Trophoblast cell (in vitro differentiated cells and primary cell): ENCODE results near the gene ELAC2. TPM values are rescaled to one million over a fixed set of nuclear protein-coding genes. Genes with fewer than 3 reads are reported as not detected.

Experiments
- DNase-seq, 2 donors: peaks; one replicate each; pipeline ENCODE4 v3.0.0-alpha.2; 2016
- H2AFZ ChIP-seq: 2 replicates; pipeline ENCODE4 v1.6.1; 2013; ENCODE audit warnings: low read length, moderate library complexity, mild to moderate bottlenecking; ENCODE audit not compliant: insufficient read depth, poor library complexity
- H2AK5ac ChIP-seq: 2 replicates; pipeline ENCODE4 v1.6.1; 2013; ENCODE audit warnings: mild to moderate bottlenecking, low read length
- H2BK120ac ChIP-seq: 2 replicates; pipeline ENCODE4 v1.6.1; 2013; ENCODE audit warnings: low read length, mild to moderate bottlenecking, moderate library complexity; ENCODE audit not compliant: insufficient read depth, poor library complexity
- H2BK12ac ChIP-seq: 2 replicates; pipeline ENCODE4 v1.6.1; 2013; ENCODE audit warnings: mild to moderate bottlenecking, low read length, moderate library complexity
- H2BK5ac ChIP-seq: 2 replicates; pipeline ENCODE4 v1.6.1; 2013; ENCODE audit warnings: low read length, low read depth, moderate library complexity, mild to moderate bottlenecking; ENCODE audit not compliant: poor library complexity
- H3K14ac ChIP-seq: 2 replicates; pipeline ENCODE4 v1.6.1; 2013; ENCODE audit warnings: mild to moderate bottlenecking, low read length
- H3K18ac ChIP-seq: 2 replicates; pipeline ENCODE4 v1.6.1; 2013; ENCODE audit warnings: mild to moderate bottlenecking, low read length
- H3K23ac ChIP-seq: 2 replicates; pipeline ENCODE4 v1.6.1; 2013; ENCODE audit warnings: low read length
- H3K27ac ChIP-seq: 2 replicates; pipeline ENCODE4 v1.5.1; 2013; ENCODE audit warnings: low read depth, mild to moderate bottlenecking, inconsistent platforms, low read length, moderate library complexity
- H3K27me3 ChIP-seq: 2 replicates; pipeline ENCODE4 v1.6.1; 2013; ENCODE audit warnings: inconsistent platforms, mild to moderate bottlenecking, low read length, moderate library complexity; ENCODE audit not compliant: insufficient read depth
- H3K36me3 ChIP-seq, 2 experiments: 1 replicate in 1 of 2; 2 replicates in 1 of 2; pipeline ENCODE4 v1.6.1; 2013; ENCODE audit warnings: low read length in 2 of 2, mild to moderate bottlenecking in 2 of 2, moderate library complexity in 1 of 2; ENCODE audit not compliant: insufficient read depth in 2 of 2, control insufficient read depth in 1 of 2
- H3K4ac ChIP-seq: 2 replicates; pipeline ENCODE4 v1.6.1; 2013; ENCODE audit warnings: low read depth, mild to moderate bottlenecking, low read length, moderate library complexity
- H3K4me1 ChIP-seq, 2 experiments: 1 replicate in 1 of 2; 2 replicates in 1 of 2; pipeline ENCODE4 v1.6.1; 2013; ENCODE audit warnings: low read length in 2 of 2, mild to moderate bottlenecking in 2 of 2, moderate library complexity in 1 of 2; ENCODE audit not compliant: insufficient read depth in 2 of 2, control insufficient read depth in 1 of 2
- H3K4me2 ChIP-seq: 2 replicates; pipeline ENCODE4 v1.6.1; 2013; ENCODE audit warnings: inconsistent platforms, mild to moderate bottlenecking, low read length, moderate library complexity
- H3K4me3 ChIP-seq: 2 replicates; pipeline ENCODE4 v1.5.1; 2013; ENCODE audit warnings: mild to moderate bottlenecking, low read depth, low read length, inconsistent platforms
- H3K79me1 ChIP-seq: one replicate; pipeline ENCODE4 v1.6.1; 2013; ENCODE audit warnings: low read length
- H3K79me2 ChIP-seq: 2 replicates; pipeline ENCODE4 v1.6.1; 2013; ENCODE audit warnings: low read length, mild to moderate bottlenecking; ENCODE audit not compliant: control insufficient read depth, insufficient read depth, poor library complexity
- H3K9ac ChIP-seq: 2 replicates; pipeline ENCODE4 v1.6.1; 2013; ENCODE audit warnings: mild to moderate bottlenecking, low read length
- H3K9me3 ChIP-seq: 2 replicates; pipeline ENCODE4 v1.6.1; 2013; ENCODE audit warnings: low read depth, mild to moderate bottlenecking, control low read depth, inconsistent platforms, low read length; ENCODE audit not compliant: insufficient read depth
- H4K12ac ChIP-seq: 2 replicates; pipeline ENCODE4 v1.6.1; 2013; ENCODE audit warnings: low read depth, mild to moderate bottlenecking, low read length, moderate library complexity
- H4K8ac ChIP-seq: 2 replicates; pipeline ENCODE4 v1.6.1; 2013; ENCODE audit warnings: low read depth, mild to moderate bottlenecking, low read length, moderate library complexity
- H4K91ac ChIP-seq: one replicate; pipeline ENCODE4 v1.6.1; 2013; ENCODE audit warnings: low read depth, mild to moderate bottlenecking, low read length, moderate library complexity
- WGBS: extraction: QIAGEN DNeasy Blood & Tissue Kit; methylation state at CpG from one replicate; pipeline ENCODE4 v1.1.7; 2013; ENCODE audit warnings: missing lambda C conversion rate; ENCODE audit not compliant: insufficient read length, insufficient coverage; ENCODE audit errors: extremely low coverage; 5-methylcytosine and 5-hydroxymethylcytosine counted together
- polyA plus RNA-seq: library from polyadenylated mRNA; stranded (reverse); fragments of 200-250 nt; gene quantifications from 2 replicates; pipeline ENCODE4 v1.2.3, GENCODE V29; 2013

ELAC2 gene
- polyA plus RNA-seq: 58.4 and 58.6 TPM in 2 replicates

DNA sequence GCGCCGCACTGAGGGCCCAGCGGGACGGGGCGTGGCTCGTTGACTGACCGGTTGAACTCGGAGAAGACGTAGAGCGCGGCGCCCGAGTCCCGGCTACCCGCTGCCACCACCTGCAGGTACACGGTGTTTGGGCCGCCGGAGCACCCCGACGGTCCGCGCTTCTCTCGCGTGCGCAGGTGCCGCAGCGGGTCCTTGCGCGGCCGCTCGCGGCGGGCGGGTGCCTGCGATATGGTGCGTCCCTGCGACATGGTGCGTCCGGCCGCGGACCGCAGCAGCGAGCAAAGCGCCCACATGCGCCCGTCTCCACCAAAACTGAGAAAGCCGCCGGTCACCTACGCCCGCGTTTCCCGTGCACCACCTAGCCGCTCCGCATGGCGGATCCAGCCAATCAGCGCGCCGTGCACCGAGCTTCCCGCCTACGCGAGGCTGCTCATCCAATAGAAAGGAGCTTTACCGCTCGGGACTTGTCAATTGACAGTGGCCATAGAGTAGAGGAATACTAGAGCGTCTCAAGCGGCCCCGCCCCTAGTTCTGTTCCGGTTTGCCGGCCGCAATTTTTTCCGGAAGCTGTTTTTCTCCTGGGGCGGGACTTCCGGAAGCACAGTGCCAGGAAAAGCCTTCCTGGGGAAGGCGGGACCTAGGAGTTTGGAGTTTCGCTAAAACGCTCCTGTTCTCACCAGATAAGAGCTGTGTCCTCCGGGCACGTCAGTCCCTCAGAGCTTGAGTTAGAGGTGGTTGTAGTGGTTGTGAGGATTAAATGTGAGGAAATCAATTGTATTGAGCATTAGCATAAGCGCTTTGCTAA lies at the start of gene ELAC2:
ELAC2 (minus strand) TSS at position 373 of the 805 bp plus-strand sequence; CDS start at position 293, 80 bp downstream.
- H3K27me3 ChIP-seq: no peaks in the 10 kb centered on the region
- peak within 1 kb of the TSS; percentile 32 for H3K18ac ChIP-seq
- peak within 1 kb of the TSS; percentile 53 for H4K91ac ChIP-seq
- peak within 1 kb of the TSS; percentile 82 for H4K12ac ChIP-seq
- H2BK120ac ChIP-seq: peak within 1 kb of the TSS; percentile 55
- no peaks in the 10 kb centered on the region for H3K9me3 ChIP-seq
- no CpG with 5 or more reads among the region's 79 CpGs for WGBS
- peak within 1 kb of the TSS; percentile 87 for H3K4me2 ChIP-seq
- peak within 1 kb of the TSS; percentile 84 for H3K14ac ChIP-seq
- H3K4ac ChIP-seq: peak within 1 kb of the TSS; percentile 23
- peak within 1 kb of the TSS; percentile 43 for H2BK5ac ChIP-seq
- peaks cover 6% of the 10 kb centered on the region for H3K79me1 ChIP-seq
- H3K9ac ChIP-seq: peak within 1 kb of the TSS; percentile 87
- DNase-seq: peak; percentile 99 to 100
- H3K4me3 ChIP-seq: peak within 1 kb of the TSS; percentile 100
- H2BK12ac ChIP-seq: no peak within 1 kb of the TSS
- no peaks in the 10 kb centered on the region for H3K4me1 ChIP-seq
- peak within 1 kb of the TSS; percentile 2 for H2AK5ac ChIP-seq
- H3K27ac ChIP-seq: peak within 1 kb of the TSS; percentile 61
- H3K79me2 ChIP-seq: peaks cover 3% of the 10 kb centered on the region
- no peak within 1 kb of the TSS for H3K23ac ChIP-seq
- H4K8ac ChIP-seq: peak within 1 kb of the TSS; percentile 85
- peak within 1 kb of the TSS; percentile 94 for H2AFZ ChIP-seq
- H3K36me3 ChIP-seq: peaks cover 13 to 20% of the 10 kb centered on the region in 2 experiments

- no peaks in the 10 kb centered on the region for H3K36me3 ChIP-seq
- no peak overlapping the region for H4K8ac ChIP-seq
- no peaks in the 10 kb centered on the region for H3K79me2 ChIP-seq
- no peak overlapping the region for H3K27ac ChIP-seq
- no peak overlapping the region for H3K23ac ChIP-seq
- H3K9ac ChIP-seq: no peak overlapping the region
- no peak overlapping the region for H4K12ac ChIP-seq
- no peak overlapping the region for H3K4me2 ChIP-seq
- H2BK12ac ChIP-seq: no peak overlapping the region
- no peaks in the 10 kb centered on the region for H3K27me3 ChIP-seq
- DNase-seq: no peak
- H3K14ac ChIP-seq: no peak overlapping the region
- H4K91ac ChIP-seq: no peak overlapping the region
- H3K18ac ChIP-seq: no peak overlapping the region
- H3K4ac ChIP-seq: no peak overlapping the region
- no peaks in the 10 kb centered on the region for H3K79me1 ChIP-seq
- no peak overlapping the region for H2AFZ ChIP-seq
- H3K9me3 ChIP-seq: peaks cover 6% of the 10 kb centered on the region
- WGBS: no CpG with 5 or more reads among the region's 1 CpG
- no peak overlapping the region for H2BK120ac ChIP-seq
- H3K4me1 ChIP-seq: no peaks in the 10 kb centered on the region
- no peak overlapping the region for H2BK5ac ChIP-seq
- no peak overlapping the region for H3K4me3 ChIP-seq
- no peak overlapping the region for H2AK5ac ChIP-seq
Measured at GRCh38 chr17:13065032-13065431, 47.2 kb upstream of the ELAC2 start.

DNA sequence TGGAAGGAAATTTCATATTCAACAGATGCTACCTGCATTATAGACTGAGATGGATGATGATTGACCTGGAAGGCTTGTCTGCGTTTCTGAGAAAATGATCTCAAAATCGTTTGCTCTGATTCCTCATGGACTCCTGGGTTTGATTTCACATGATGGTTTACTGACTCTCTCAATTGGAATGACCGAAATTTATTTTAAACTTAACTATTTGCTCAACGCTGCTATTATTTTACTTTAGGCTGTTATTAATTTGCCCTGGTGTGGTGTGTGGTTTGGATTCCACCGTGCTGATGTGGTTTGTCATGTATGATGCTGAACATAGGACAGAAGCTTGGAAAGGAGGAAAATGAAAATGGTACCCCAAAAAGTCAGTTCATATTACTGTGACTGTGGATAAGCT lies 37.3 kb upstream of the ELAC2 start:
- Histone ChIP-seq H3K27ac (no peak overlapping the region), H3K36me3 (no peaks in the 10 kb centered on the region), H2BK5ac (no peak overlapping the region), H3K9me3 (no peaks in the 10 kb centered on the region), H3K23ac (no peak overlapping the region), H4K12ac (no peak overlapping the region), H3K27me3 (no peaks in the 10 kb centered on the region), H3K4me1 (no peaks in the 10 kb centered on the region), H2BK12ac (no peak overlapping the region), H4K91ac (no peak overlapping the region), H3K9ac (no peak overlapping the region), H2AFZ (no peak overlapping the region), H2BK120ac (no peak overlapping the region), H3K79me1 (no peaks in the 10 kb centered on the region), H3K18ac (no peak overlapping the region), H3K4me3 (no peak overlapping the region), H3K4ac (no peak overlapping the region), H2AK5ac (no peak overlapping the region), H4K8ac (no peak overlapping the region), H3K79me2 (no peaks in the 10 kb centered on the region), H3K4me2 (no peak overlapping the region), H3K14ac (no peak overlapping the region)
- no CpG with 5 or more reads among the region's 5 CpGs for WGBS
- DNase-seq: no peak

DNA sequence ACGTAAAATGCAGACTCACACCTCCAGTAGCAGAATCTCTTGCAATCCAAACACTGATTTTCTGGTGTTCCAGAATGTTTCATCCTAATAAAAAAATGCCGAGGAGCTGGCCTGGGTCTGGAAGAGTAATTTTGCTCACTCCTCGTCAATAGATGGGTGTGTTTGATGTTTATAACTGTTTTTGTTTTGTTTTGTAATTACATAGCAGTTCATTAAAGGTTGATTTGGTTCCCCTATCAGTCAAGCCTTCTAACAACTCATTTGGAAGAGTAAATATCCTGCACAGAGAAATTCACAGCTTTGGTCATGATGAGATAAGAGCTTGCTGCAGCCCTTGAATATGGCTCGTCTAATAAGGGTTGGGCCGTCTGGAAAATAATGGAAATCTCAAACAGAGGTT lies 36.8 kb upstream of the ELAC2 start:
- Histone ChIP-seq H3K79me1 (no peaks in the 10 kb centered on the region), H4K8ac (no peak overlapping the region), H3K9me3 (no peaks in the 10 kb centered on the region), H3K14ac (no peak overlapping the region), H3K9ac (no peak overlapping the region), H3K79me2 (no peaks in the 10 kb centered on the region), H2BK120ac (no peak overlapping the region), H3K4me3 (no peak overlapping the region), H3K27ac (no peak overlapping the region), H3K36me3 (no peaks in the 10 kb centered on the region), H3K4me2 (no peak overlapping the region), H2BK5ac (no peak overlapping the region), H4K12ac (no peak overlapping the region), H3K4me1 (no peaks in the 10 kb centered on the region), H2AFZ (no peak overlapping the region), H4K91ac (no peak overlapping the region), H3K23ac (no peak overlapping the region), H2BK12ac (no peak overlapping the region), H3K27me3 (no peaks in the 10 kb centered on the region), H3K4ac (no peak overlapping the region), H3K18ac (no peak overlapping the region), H2AK5ac (no peak overlapping the region)
- no CpG with 5 or more reads among the region's 5 CpGs for WGBS
- DNase-seq: no peak
